Rectal smooth muscle tissue (tissue), 1 donor: ENCODE data around the gene SKAP1.
"Not testable (repeated sequence)": the region's sequence is repeated elsewhere in the genome, so short reads cannot be mapped to it uniquely, and the experiment has no call there.

Experiments used
- H3K27ac ChIP-seq: one replicate; pipeline ENCODE4 v1.7.0; 2013; ENCODE audit warnings: low read depth, low read length, inconsistent platforms
- H3K27me3 ChIP-seq: one replicate; pipeline ENCODE4 v1.7.0; 2013; ENCODE audit warnings: low read length; ENCODE audit not compliant: control insufficient read depth, insufficient read depth
- H3K36me3 ChIP-seq: one replicate; pipeline ENCODE4 v1.7.0; 2013; ENCODE audit warnings: low read length; ENCODE audit not compliant: control insufficient read depth, insufficient read depth
- H3K4me1 ChIP-seq: one replicate; pipeline ENCODE4 v1.7.0; 2013; ENCODE audit warnings: low read length; ENCODE audit not compliant: control insufficient read depth, insufficient read depth
- H3K4me3 ChIP-seq: one replicate; pipeline ENCODE4 v1.7.0; 2013; ENCODE audit warnings: low read length
- H3K9ac ChIP-seq: one replicate; pipeline ENCODE4 v1.7.0; 2013; ENCODE audit warnings: low read length

SKAP1 gene

DNA sequence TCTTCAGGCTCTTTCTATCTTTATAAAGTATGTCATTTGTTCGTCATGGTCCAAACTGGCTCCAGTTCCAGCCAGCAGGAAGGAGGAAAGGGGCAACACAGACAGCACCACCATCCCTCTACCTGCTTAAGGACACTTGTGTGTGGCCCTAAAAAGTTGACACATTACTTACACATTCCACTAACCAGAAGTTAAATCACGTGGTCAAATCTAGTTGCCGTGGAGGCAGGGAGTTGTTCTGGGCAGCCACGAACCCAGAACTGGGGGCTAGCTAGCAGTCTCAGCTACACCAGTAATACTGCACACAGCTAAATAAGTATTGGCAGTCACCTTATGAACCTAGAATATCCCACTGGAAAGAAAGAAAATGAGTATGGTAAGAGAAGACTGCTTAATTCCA, 218.2 kb downstream of the SKAP1 start:
- H3K27ac ChIP-seq: no peak overlapping the region
- no peaks in the 10 kb centered on the region for H3K4me1 ChIP-seq
- no peak overlapping the region for H3K4me3 ChIP-seq
- no peaks in the 10 kb centered on the region for H3K27me3 ChIP-seq
- H3K9ac ChIP-seq: no peak overlapping the region
- H3K36me3 ChIP-seq: no peaks in the 10 kb centered on the region

GRCh38 chr17:48211011-48211410, 219.0 kb downstream of the SKAP1 start:
- Histone ChIP-seq H3K9ac (no peak overlapping the region), H3K4me1 (no peaks in the 10 kb centered on the region), H3K27ac (no peak overlapping the region), H3K4me3 (no peak overlapping the region), H3K27me3 (no peaks in the 10 kb centered on the region), H3K36me3 (no peaks in the 10 kb centered on the region)

GRCh38 chr17:48209973-48210372, 220.0 kb downstream of the SKAP1 start:
- no peak overlapping the region for H3K27ac ChIP-seq
- H3K9ac ChIP-seq: no peak overlapping the region
- H3K4me3 ChIP-seq: no peak overlapping the region
- H3K36me3 ChIP-seq: no peaks in the 10 kb centered on the region
- H3K4me1 ChIP-seq: no peaks in the 10 kb centered on the region
- no peaks in the 10 kb centered on the region for H3K27me3 ChIP-seq

- H3K4me3 ChIP-seq: no peak overlapping the region
- H3K9ac ChIP-seq: no peak overlapping the region
- no peaks in the 10 kb centered on the region for H3K4me1 ChIP-seq
- H3K27me3 ChIP-seq: no peaks in the 10 kb centered on the region
- H3K36me3 ChIP-seq: no peaks in the 10 kb centered on the region
- H3K27ac ChIP-seq: no peak overlapping the region
Observed at GRCh38 chr17:48207776-48208544, 222.1 kb downstream of the SKAP1 start.

DNA sequence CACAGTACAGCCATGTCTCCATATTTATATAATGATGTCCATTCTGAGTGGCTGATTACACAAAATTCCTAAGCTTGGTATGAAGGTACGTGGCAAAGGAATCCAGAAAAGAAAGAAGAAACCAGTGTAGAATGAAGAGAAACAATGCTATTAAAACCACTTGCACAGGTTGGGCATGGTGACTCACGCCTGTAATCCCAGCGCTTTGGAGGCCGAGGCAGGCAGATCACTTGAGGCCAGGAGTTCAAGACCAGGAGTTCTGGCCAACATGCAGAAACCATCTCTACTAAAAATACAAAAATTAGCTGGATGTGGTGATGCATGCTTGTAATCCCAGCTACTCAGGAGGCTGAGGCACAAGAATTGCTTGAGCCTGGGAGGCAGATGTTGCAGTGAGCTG, 223.0 kb downstream of the SKAP1 start:
- not testable (repeated sequence) for H3K27ac ChIP-seq, H3K4me3 ChIP-seq, H3K4me1 ChIP-seq, H3K36me3 ChIP-seq, H3K9ac ChIP-seq, H3K27me3 ChIP-seq

- Histone ChIP-seq H3K9ac (no peak overlapping the region), H3K4me1 (no peaks in the 10 kb centered on the region), H3K27me3 (no peaks in the 10 kb centered on the region), H3K36me3 (no peaks in the 10 kb centered on the region), H3K4me3 (no peak overlapping the region), H3K27ac (no peak overlapping the region)
Observed at GRCh38 chr17:48202959-48203358, 227.1 kb downstream of the SKAP1 start.

DNA sequence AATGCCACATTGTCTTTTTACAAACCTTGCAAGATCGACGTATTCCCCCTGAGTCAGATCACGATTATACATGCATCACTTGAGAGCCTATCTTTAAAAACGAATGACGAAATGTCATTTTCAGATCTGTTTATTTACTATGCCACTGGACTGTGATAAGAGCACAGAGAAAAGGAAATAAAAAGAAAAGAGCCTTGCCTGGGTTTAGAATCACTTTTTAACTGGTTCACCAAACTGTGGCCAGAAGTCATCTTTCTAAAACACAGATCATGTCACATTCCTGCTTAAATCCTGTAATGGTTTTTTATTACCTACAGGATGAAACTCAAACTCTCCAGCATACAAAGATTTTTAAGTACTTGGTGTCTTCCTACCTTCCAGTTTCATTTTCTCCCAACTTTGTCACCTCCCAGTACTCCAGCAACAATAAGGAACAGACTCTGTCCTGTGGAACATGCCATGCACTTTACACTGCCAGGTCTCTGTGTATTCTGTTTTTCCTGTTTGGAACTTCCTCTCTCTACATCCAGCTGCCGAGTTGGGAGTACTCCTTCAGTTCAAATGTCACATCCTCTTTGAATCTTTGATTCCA, 231.0 kb downstream of the SKAP1 start:
- H3K4me3 ChIP-seq: no peak overlapping the region
- no peaks in the 10 kb centered on the region for H3K36me3 ChIP-seq
- no peaks in the 10 kb centered on the region for H3K27me3 ChIP-seq
- H3K4me1 ChIP-seq: no peaks in the 10 kb centered on the region
- no peak overlapping the region for H3K9ac ChIP-seq
- no peak overlapping the region for H3K27ac ChIP-seq

GRCh38 chr17:48195910-48196309, 234.1 kb downstream of the SKAP1 start:
- Histone ChIP-seq H3K36me3 (no peaks in the 10 kb centered on the region), H3K27me3 (no peaks in the 10 kb centered on the region), H3K27ac (no peak overlapping the region), H3K4me3 (no peak overlapping the region), H3K9ac (no peak overlapping the region), H3K4me1 (no peaks in the 10 kb centered on the region)

GRCh38 chr17:48194097-48194550, 235.9 kb downstream of the SKAP1 start:
- H3K27me3 ChIP-seq: no peaks in the 10 kb centered on the region
- no peak overlapping the region for H3K4me3 ChIP-seq
- no peaks in the 10 kb centered on the region for H3K36me3 ChIP-seq
- no peak overlapping the region for H3K27ac ChIP-seq
- no peaks in the 10 kb centered on the region for H3K4me1 ChIP-seq
- H3K9ac ChIP-seq: no peak overlapping the region

GRCh38 chr17:48192321-48192731, 237.7 kb downstream of the SKAP1 start:
- no peak overlapping the region for H3K27ac ChIP-seq
- no peaks in the 10 kb centered on the region for H3K4me1 ChIP-seq
- H3K36me3 ChIP-seq: no peaks in the 10 kb centered on the region
- H3K4me3 ChIP-seq: no peak overlapping the region
- no peaks in the 10 kb centered on the region for H3K27me3 ChIP-seq
- H3K9ac ChIP-seq: no peak overlapping the region

- no peaks in the 10 kb centered on the region for H3K27me3 ChIP-seq
- H3K36me3 ChIP-seq: no peaks in the 10 kb centered on the region
- H3K27ac ChIP-seq: no peak overlapping the region
- no peaks in the 10 kb centered on the region for H3K4me1 ChIP-seq
- H3K4me3 ChIP-seq: no peak overlapping the region
- H3K9ac ChIP-seq: no peak overlapping the region
Observed at GRCh38 chr17:48191362-48191761, 238.7 kb downstream of the SKAP1 start.

GRCh38 chr17:48190871-48191270, 239.1 kb downstream of the SKAP1 start:
- H3K9ac ChIP-seq: no peak overlapping the region
- no peak overlapping the region for H3K27ac ChIP-seq
- H3K4me3 ChIP-seq: no peak overlapping the region
- no peaks in the 10 kb centered on the region for H3K36me3 ChIP-seq
- H3K4me1 ChIP-seq: no peaks in the 10 kb centered on the region
- H3K27me3 ChIP-seq: no peaks in the 10 kb centered on the region
